ENCODE results near the gene ST7. TPM values are rescaled to one million over a fixed set of nuclear protein-coding genes. Genes with fewer than 3 reads are reported as not detected.
"Not testable (repeated sequence)": the region's sequence is repeated elsewhere in the genome, so short reads cannot be mapped to it uniquely, and the experiment has no call there.

The ST7 gene
- total RNA-seq, 1 experiment from 2014 or later, result 18.6 TPM

DNA sequence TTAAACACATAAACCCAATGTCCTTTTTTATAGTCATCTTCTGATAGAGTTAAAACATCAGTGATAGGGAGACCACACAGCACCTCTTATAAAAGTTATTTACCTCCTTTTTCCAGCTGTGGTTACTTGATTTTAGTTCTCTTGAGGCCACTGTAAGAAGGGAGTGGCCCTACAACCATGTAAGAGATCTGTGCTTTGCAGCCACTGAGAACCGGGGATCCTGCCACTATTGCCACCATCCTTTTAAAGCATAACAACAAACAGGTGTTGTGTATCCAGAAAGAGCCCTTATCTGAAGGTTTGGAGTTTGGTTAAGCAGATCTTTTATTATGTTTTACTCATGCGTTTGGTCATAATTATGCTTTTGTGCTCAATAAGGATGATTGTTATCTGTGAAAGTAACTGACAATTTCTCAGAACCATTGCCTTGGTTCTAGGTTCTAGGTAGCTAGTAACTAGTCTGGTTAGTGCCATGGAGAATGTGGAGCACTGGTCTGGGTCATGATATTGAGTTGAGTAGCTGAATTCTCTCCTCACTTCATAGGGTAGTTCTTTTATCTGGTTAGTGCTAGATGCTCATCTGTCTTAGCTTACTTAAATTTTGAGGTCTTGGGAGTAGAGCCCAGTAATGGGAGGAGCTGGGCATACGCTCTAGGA, 56.5 kb downstream of the ST7 start:
- no peak for DNase-seq (ENCODE audit: low read depth)

DNA sequence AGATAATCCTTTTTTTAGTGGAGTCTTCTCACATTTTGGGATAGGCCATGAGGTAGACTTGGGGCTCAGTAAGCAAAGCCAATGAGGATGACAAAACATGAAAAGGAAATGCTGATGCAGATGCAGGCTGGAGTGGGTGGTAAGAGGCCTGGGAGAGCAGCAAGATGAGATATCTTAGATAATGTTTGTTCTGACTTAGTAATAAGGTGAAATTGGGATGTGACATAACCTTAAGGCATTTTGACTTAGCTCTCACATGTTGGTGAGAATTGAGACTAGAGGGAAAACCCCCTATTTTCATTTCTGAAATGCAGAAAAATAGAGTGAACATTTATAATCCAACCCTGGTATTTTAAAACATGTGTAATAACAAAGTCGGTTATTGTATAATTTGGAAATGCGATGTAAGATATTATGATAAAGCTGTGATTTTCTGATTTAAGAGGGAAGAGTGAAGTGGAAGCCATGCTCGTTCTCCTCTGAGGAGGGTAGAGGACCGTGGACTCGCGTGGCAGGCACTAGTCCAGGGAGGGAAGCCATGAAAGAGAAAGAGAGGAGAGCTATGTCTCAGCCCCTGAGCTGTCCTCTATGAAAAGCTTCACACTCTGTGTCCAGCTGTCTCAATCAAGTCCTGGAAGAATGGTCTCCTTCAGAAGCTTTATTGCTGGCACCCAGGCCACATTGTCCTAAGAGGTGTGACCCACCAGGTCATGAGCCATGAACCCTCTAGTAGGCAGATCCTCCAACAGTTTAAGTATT, 57.3 kb downstream of the ST7 start:
- DNase-seq (ENCODE audit: low read depth), result peak; percentile 49

DNA sequence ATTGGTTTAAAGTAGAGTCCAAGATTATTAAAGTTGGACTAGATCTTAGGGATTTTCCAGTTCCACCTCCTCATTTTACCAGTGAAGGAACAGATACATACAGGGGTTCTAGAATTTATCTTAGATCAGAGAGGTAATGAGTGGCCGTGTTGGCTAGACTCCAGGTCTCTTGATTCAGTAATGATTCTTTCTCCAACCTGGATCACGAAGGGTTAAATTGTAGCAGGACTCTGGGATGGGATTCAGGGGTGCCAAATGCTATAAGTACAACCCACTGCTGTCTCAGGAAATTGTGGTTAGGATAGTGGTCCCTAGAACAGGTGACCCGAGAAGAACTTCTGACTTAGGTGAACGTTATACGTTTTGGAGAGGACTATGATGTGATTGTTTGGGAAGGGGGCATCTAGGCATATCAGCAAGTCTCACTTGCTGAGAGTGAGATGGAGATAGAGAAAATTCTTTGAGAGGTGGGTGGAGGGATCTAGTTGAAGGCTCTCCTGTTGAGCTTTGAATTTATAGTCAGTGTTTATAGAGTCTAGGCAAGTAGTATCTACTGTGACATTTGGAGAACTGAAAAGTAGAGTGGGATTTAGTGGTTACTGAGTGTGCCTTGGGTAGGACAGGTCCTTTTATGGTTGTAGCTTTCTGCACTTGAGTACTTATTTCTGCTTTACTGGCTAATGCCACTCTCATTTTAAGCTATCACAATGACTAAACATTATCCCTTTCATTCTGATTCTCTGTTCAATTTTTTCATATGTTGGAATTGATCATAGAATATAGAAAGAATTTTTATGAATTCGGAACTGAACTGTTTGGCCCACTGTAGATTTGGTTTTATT, 58.3 kb downstream of the ST7 start:
- DNase-seq (ENCODE audit: low read depth), result no peak

DNA sequence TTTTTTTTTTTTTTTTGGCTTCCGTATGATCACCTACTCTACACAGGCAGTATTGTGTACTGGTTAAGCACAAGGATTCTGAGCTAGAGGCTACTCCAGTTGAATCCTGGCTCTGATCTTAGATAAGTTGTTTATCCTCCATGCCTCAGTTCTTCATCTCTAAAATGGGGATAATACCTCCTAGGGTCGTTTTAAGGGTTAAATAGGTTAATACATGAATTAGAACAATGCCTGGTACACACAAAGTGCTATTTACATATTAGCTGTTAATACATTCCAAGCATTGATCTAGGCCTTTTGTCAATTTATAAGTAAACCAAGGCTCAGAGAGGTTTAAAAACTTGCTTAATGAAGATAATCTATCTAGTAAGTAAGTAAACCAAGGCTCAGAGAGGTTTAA, 59.0 kb downstream of the ST7 start:
- no peak for DNase-seq (ENCODE audit: low read depth)

DNA sequence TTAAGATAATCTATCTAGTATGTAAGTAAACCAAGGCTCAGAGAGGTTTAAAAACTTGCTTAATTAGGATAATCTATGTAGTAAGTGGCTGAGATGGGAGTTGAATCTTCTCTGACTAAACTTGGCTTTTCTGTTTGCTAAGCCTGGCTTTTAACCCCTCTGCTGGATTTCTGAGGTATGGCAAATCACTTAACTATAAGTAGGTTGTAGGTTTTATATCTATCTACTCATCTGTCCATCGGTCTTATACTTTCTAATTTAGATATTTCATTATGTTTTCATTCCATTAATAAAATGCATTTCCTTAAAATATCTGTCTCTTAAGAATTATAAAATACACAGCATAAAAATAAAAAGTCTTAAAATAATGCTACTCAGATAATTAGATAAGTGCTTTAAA, 59.4 kb downstream of the ST7 start:
- DNase-seq (ENCODE audit: low read depth), result peak; percentile 42

DNA sequence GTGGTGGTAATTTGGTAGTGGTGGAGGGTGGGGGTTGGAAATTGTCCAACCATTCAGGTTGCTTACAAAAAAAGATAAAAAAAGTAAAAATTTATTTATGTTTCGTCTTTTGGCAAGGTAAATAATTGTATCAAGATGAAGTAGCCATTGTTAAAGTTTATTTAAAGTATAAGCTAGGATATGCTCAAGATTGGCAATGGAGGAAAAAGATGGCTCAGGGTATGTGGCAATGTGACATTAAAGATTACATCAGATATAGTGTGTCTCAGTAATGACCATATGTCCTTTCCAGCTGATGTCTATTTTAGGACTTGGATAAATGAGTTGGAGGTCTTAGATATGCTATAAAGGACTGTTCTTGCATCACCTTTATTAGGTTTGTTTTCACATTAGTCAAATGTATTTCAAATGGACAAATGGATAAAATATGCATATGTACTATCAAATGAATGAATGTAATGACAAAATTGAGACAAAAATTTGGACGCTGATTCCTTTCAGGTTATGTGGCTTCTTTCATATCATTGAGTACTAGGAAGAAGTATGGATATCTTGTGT, 60.9 kb downstream of the ST7 start:
- no peak for DNase-seq (ENCODE audit: low read depth)

DNA sequence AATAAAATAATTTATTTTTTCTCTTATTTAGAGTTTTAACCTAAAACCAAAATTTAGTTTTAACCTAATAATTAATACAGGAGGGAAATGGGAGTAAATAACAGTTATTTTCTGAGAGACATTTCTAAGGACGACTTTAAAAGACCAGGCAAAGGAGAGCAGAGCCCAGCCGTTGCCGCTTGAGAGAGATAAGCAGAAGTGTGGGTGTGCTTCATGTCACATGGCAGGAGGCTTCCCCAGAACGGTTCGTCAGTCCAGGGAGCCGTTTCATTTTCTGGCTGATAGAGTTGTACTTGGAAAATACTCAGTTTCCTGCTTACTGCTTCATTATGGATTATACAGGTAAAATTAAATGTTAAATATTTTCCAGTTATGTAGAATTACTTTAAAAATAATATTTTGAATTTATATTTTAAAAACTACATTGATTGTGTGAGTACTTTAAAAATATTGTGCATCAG, 61.4 kb downstream of the ST7 start:
- DNase-seq (ENCODE audit: low read depth), result peak; percentile 84

DNA sequence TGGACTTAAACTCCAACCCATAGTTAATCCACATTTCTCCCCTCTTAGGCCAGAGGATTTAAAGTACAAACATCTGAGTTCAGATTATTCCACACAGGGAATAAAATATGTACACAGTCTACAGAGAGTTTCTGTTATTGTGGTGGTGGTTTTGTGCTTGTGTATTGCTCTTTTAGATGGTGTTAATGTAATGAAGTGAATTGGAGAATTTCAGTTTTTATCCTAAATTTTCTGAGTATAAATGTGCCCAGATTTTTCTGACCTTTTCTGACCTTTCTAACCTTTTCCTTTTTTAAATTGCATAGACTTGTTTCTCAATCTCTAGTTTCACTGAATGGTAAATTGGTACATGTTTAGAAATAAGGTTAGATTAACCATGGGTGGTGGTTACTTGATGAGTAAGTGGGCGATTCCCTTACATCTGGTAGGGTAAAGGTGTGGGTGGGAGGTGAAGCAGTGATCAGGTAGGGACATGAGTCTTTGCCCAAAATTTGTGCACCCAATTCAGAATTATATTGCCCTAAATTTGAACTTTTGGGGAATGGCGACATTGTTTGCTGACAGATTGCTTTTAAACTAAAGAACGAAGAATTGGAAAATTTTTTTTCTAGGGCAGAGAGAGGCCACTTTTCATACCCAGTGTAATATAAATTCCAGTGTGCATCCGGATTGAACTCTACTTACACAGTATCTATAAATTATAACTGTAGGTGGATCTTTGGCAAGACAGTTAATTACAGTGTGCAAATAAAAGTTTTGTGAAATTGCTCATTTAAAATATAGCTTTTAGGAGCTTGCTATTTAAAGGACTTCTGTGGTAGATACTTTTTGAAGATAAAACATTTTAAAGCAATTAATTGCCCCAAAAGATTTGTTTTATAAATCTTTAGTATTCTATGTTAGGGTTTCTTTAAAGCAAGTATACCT, 62.2 kb downstream of the ST7 start:
- no peak for DNase-seq (ENCODE audit: low read depth)

DNA sequence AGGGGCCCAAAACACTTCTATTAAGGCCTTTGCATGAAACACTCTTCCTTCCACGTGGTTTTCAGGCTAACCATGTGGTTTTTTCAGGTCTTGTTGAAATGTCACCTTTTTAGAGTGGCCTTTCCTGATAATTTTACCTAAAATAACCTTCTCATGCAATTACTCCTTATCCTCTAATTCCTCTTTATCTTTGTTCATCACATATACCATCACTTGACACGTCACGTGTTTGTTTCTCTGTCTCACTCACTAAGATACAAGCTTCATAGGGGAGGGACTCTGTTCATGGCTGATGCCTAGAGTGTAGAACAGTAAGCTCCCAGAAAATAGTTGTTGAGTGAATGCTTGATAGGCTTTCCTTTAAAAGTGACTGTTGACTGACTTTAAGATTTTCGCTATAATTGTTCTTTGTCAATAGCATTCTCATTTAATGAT, 63.7 kb downstream of the ST7 start:
- DNase-seq (ENCODE audit: low read depth), result no peak

DNA sequence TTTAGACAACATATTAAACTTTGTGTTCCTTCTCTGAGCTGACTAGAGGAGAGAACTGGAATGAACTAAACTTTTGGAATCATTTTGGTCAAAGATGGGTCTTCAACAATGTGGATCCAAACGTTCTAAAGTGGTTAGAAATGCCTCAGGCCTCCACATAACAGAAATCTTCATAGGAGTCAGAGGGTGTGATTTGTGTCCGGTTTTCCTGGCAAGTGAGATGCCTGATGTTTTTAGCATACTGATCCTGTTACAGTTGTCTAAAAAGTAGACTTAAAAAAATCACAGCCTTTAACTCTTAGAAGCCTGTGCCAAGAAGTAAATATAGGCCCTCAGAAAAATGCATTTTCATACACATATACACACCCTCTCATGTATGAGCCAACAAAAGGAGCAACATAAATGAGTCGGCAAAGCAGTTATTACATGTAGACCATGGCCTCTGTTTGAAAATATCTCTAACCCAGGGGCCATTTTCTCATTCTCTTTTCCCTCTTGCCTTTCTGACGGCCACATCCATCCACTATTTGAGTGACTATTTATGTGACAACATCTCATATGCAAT, 64.5 kb downstream of the ST7 start:
- no peak for DNase-seq (ENCODE audit: low read depth)

DNA sequence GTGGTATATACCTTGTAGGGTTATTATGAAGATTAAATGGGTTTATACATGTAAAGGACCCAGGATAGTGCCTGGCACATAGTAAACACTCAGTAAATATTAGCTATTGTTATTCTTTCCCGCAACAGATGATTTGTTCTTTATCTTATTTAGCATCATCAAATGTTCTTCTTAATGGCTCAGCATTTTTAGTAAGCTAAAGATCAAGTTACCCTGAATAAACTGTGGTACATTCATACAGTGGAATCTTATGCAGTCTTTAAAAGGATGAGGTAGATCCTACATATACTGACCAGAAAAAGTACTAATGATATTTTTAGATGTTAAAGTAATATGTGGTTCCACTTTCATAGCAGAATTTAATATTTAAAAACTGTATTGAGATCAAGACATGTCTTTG, 65.4 kb downstream of the ST7 start:
- DNase-seq (ENCODE audit: low read depth), result no peak

DNA sequence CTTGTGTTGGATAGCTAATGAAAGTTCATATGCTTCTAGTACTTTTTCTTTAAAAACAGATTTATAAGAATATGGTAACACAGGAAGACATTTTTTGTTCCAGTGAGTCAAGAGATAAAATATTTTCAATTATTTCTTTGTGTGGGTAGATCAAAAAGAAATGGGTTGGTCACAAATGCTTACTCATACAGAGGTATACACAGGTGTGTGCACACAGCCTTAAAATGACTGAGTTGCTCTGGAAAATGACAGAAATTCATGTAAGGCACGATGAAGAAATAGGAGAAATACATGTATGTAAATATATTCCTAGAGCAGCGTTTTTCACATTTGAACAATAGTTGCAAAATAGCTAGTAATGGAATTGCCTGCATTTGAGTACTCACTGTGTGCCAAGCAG, 66.0 kb downstream of the ST7 start:
- DNase-seq (ENCODE audit: low read depth), result no peak

DNA sequence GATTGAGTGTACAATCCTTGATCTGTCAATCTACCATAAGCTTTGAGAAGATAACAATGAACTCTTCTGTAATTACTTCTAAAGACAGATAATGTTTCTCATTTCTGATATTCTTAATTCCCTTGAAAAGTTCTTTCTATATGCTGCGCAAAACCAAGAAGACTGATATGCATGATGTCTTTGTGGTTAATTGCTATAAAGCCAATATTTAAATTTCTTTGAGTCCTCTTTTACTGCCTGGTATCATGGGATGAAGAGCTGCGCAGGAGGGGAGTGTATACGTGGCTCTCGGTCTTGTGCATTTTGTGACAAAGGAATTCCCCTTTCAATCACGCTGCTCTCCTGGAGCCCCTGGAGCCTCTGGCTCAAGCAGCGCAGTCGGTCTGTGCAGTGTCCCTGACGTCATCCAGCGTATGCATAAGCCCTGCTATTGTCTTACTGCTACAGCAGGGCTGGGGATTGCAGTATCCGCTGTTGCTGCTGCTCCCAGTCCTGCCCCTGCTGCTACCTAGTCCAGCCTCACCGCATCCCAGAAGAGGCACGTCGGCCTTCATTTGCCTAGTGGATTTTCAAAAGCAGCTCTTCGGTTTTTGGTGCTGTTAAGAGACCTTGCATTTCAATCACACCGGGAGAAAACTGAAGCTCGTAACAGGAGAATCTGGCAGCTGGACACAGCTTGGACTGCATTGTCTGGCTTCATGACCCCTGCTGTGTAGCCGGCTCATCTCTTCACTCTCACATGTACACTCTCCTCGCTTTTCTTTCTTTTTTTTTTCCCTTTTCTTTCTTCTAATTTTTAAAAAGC, 66.7 kb downstream of the ST7 start:
- peak; percentile 91 for DNase-seq (ENCODE audit: low read depth)

DNA sequence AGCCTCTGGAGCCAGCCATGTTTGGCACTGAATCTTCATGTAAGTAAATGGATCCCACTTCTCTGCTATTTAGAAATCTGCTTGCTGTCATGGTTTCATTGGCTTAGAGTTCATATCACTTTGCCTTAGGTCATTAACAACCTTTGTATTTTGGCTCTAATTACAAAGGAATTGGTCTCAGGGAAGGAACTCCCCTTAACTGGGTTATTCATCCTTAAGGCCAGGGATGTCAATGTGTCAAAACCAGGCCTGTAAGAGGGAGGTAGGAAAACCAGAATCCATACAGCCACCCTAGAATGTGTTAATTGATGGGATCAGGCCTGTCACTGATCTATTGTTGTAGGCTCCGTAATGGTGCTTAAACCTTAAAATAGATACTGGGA, 67.3 kb downstream of the ST7 start:
- no peak for DNase-seq (ENCODE audit: low read depth)

DNA sequence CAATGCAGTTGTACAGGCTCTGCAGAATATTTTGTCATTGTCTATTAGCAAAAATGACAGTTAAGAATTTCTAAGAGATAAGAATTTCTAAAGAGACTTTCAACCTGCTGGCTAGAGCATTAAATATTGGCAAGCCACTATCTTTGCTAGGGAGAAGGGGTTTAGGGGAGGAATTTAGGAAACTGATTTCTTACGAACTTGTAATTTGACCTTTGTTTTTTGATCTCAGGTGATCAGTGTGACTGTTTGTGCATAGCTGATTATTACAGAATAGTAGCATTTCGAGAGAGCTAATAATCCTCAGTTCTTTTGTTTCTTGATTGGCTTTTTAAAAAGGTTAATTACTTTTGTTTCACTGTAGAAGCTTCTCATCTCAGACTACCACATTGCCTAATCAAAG, 68.1 kb downstream of the ST7 start:
- DNase-seq (ENCODE audit: low read depth), result no peak

DNA sequence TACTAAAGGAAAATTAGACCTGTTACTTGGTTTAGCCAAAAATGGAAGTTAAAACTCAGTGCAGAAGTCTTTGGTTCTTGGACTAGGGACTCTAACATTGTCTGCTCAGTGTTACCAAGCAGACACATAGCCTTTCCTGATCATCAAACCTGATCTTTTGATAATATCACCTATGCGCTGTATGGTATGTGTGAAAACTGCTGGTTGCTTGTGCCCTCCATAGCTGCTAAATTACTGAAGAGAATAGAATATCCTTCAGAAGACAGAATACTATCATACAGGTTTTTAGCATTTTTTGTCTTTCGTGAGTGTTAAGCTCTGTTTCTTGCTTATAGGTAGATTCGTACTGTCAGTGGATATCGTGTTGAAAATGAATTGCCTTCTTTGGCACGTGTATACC, 68.7 kb downstream of the ST7 start:
- DNase-seq (ENCODE audit: low read depth), result no peak

DNA sequence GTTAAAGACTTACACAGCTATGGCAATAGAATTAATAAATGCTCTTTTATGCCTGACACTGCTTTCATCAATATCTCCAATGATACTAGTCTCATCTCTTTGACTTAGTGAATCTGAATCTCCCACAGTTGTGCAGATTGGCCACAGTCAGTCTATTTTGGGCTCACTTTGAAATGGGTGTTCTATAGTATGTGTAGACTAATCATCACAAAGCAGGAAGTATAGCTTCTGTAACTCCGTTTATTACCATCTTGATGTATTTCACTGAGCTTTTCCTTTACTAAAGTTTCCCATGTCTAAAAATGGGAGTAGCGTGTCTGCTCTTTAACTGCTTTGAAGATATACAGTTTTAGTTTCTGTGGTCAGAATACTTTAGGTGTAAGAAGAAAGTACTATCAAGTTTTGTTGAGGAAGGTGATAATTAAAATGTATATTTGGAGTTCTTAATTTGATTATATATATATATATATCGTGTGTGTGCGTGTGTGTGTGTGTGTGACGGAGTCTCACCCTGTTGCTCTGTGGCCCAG, 70.1 kb downstream of the ST7 start:
- no peak for DNase-seq (ENCODE audit: low read depth)

DNA sequence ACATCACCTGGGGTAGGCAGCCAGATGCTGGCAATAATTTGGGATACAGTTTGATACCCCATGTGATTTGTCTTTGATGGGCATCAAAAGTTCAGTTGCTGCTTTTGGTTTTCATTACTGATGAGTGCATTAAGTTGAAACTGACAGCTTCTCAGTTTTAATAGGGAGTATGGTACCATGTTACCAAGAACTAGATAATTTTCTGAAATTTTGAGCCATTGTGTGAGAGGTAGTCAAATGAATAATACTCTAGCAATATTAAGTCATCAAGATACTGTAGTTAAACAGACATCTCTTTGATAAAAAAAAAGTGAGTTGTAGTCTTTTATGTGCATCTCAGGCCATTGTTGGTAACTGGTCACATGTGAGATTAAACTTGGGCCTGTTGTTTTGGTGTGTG, 71.5 kb downstream of the ST7 start:
- no peak for DNase-seq (ENCODE audit: low read depth)

DNA sequence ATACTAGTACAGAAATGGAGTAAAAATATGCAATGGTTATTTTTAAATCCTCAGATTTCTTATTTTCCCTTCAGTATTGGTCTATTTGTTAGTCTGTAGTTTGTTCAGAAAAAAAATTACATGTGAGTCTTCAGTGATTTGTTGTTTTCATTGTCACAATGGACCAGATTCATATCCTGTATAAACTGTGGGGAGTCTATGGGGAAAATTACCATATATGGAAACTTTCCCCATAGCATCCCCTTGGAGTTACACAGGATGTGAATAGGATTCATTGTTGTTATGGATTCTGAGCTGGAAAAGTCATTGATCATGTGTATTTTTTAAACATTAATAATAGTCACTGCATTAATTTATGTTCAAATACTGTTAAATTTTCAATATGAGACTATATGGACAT, 72.6 kb downstream of the ST7 start:
- DNase-seq (ENCODE audit: low read depth), result no peak

DNA sequence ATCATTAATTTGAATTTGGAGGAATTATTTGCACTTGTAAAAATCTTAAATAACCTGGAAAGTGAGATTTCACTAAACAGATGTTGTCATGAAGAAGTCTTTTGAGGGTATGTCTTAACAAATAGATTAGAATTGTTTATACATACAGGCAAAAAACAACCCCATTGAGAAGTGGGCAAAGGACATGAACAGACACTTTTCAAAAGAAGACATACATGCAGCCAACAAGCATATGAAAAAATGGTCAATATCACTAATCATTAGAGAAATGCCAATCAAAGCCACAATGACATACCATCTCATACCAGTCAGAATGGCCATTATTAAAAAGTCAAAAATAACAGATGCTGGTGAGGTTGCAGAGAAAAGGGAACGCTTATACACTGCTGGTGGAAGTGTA, 77.0 kb downstream of the ST7 start:
- DNase-seq (ENCODE audit: low read depth), result not testable (repeated sequence)

Measured in Daoy (cell line).